Measurements from ENCODE around the gene HSPA1A.
"Not testable (repeated sequence)": the region's sequence is repeated elsewhere in the genome, so short reads cannot be mapped to it uniquely, and the experiment has no call there.

The HSPA1A gene

DNA sequence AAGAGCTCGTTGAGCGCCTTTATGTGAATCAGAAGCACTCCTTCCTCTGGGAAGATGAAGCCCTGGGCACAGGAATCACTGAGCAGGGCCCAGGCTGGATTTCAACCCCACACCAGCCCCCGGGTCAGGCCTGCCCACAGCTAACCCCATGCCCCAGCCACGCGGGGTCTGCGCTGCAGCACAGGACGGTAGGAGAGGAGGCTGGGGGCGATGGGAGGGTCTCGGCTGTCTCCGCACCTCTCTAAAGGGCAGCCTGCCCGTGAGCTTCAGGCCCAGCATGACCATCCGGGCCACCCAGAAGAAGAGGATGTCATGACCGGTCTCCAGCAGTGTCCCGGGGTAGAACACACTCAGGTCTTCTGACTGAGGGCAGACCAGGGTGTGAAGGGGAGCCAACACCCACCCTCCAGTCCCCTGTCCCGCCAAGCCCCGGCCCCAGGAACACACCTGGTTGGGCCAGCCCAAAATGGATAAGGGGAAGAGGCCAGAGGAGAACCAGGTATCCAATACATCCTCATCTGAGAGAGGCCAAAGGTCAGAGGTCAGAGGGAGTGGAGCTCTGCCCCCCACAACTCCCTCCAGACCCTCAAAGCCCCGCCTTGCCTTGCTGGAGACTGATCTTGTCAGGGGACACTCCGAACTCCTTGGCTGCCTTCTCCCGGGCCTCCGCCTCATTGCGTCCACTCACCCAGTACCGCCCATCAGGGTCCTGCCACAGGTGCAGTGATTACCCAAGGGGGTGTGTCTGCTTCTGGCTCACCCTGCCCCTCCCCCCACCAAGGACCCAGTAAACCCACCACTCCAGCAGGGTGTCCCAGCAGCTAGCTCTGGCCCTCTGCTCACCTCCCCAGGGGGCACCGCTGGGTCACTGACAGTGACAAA lies 33.9 kb upstream of the HSPA1A start:
- DNase-seq, result no peak

DNA sequence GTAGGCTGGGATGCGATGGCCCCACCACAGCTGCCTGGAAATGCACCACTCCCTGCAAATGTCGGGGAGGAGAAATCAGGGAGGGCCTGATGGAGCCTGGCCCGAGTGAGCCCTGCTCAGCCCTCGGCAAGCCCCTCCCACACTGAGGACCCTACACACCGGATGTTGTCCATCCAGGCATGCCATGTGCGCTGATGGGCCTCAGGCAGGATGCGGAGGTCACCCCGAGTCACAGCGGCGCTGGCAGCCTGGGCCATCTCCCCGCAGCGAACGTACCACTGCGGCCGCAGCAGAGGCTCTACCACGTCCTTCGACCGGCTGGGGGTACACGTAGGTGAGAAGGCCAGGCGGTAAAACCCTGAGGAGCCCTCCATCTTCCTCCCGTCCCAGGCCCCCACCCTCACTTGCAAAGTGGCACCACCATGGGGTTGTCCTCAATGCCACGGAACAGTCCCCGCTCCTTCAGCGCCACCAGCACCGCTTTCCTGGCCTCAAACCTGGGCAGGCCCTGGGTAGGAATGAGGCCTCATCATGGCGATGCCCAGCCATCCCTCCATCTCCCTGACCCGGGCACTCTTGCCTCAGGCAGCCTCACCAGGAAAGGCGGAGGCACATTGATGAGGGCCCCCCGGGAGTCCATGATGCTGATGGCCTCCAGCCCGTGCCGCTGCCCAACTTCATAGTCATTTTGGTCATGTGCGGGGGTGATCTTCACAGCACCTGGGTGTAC lies 33.1 kb upstream of the HSPA1A start:
- no peak for DNase-seq

DNA sequence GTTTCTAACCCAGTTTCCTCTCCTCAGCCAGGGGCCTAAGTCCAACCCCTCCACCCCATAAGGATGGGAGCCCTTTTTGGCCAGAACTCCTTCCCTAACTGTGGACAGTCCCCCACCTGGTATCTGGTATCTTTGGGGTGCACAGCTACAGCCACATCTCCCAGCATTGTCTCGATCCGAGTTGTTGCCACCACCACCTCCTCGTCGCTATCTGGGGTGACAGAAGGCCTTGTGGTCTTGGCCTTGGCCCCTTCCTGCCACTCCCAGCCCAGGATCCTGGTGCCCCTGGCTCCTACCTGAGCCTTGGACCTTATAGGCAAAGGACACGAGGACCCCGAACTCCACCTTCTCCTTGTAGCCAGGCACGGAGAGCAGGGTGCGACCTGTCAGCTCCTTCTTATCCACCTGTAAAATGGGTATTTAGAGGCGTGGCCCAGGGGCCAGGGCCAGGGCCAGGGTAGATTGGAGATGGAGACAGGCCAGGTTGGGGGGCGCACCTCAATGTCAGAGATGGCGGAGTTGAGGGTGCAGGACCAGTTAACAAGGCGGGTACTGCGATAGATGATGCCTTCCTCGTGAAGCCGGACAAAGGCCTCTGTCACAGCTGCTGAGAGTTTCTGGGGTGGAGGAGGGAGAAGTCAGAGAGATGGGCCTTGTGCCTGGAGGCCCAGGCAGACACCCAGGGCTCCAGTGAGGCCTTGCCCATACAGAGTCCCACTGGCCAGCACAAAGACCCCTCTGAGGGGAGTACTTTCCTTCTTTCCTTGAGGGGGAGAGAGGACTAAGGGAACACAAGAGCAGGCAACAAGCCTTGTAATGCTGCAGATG lies 31.0 kb upstream of the HSPA1A start:
- no peak for DNase-seq

DNA sequence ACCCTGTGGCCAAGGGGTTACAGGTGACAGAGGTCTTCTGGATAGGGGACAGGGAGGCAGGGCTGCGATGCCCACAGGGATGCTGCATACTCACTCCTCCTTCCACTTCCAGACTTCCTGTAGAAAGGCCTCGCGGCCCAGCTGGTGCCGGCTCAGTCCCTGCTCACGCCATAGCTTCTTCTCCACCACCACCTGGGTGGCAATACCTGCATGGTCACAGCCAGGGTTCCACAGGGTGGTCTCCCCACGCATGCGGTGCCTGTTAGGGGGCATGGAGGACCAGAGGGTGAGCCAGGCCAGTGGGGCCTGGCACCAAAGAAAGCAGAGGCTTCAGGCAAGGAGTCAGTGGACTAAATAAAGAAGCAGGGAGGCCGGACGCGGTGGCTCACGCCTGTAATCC lies 29.9 kb upstream of the HSPA1A start:
- no peak for DNase-seq

DNA sequence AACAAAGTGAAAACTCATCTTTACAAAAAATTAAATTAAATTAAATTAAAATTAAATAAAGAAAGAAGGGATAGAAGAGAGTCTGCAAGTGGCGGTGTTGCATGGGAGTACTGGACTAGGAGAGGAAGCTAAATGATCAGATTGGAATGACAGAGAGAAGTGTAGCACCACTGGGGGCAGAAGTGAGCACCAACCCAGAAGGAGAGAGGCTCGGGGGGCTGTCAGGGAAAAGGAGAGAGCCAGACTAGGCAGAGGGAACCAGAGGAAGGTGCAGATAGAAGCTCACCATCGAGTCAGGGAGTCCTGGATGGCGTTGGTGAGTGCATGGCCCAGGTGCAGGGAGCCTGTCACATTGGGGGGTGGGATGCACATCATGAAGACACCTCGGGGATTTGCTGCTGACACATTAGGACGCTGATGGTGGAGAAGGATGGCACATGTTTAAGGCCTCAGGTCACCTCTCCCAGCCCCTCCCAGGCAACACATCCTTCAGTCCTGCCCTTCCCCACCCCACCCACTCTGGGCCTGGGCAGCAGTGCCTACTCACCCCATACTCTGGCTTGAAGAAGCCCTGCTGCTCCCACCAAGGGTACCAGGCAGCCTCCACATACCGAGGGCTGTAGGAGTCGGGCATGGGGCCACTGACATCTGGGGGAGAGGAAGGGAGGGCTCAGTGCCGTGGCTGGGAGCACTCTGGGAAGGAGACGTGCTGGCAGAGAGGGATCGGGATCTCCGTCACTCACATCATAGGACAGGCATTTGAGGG lies 23.8 kb upstream of the HSPA1A start:
- DNase-seq, result peak; percentile 48

DNA sequence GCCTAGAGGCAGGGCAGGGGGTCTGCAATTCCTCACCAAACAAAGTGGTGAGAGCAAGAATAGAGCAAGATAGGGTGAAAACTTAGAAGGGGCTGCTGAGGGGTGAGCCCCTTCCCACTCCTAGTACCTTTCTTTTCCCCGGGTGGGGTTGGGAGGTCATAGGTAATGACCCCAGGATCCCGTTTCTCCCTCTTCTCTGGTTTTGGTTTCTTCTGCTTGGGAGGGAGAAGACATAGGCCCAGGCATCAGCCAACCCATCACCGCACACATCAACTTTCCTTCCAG lies 23.3 kb upstream of the HSPA1A start:
- DNase-seq, result no peak

DNA sequence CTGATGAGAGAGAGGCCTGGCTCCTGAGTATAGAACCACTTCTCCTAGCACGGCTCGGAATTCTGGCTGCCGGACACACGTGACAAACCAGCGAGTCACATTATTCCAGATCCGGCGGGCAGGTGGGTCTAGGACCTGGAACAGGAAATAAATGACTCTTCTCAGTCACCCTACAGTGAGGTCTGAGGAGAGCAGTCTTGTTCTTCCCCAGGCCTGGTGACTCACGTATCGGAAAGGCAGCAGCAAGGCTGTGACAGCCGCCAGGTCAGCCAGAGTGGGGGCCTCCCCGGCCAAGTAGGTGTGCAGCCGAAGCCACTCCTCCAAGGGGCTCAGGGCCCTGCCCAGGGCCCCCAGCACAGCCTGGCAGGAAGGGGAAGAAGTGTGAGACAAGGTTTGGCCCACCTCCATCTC lies 22.6 kb upstream of the HSPA1A start:
- peak; percentile 49 for DNase-seq

DNA sequence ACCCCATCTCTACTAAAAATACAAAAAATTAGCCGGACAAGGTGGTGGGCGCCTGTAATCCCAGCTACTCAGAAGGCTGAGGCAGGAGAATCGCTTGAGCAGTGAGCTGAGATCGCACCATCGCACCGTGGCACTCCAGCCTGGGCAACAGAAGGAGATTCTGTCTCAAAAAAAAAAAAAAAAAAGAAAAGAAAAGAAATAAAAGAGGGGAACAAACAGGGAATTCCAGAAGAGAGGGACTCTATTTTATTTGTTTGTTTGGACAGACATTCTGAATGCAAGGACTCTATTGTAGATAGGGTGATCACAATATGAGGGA lies 21.5 kb upstream of the HSPA1A start:
- DNase-seq, result not testable (repeated sequence)

DNA sequence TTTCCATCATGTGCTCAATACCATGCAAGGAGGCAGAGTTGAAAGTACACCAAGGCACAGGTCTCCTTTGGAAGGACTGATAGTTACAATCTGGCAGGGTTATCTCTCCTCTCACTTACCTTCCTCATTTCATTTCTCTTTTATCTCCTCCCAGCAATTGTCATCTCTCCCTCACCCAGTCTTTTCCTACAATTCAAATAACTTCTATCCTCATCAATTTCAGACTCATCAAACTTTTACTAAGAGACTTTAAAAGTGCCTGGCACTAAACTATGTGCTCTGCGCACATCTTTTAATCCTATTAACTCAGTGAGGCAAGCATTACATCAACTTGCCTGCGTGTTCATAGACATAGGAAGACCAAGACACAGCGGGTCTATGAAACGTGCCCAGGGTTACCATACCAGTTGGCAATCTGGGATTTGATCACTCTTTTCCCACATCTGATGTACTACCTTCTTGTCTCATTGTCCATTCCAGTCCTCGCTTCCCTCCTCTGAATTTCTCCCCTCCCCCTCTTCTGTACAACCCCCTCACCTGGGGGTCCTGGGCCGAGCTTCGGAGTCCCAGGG lies 21.0 kb upstream of the HSPA1A start:
- DNase-seq, result peak; percentile 34

DNA sequence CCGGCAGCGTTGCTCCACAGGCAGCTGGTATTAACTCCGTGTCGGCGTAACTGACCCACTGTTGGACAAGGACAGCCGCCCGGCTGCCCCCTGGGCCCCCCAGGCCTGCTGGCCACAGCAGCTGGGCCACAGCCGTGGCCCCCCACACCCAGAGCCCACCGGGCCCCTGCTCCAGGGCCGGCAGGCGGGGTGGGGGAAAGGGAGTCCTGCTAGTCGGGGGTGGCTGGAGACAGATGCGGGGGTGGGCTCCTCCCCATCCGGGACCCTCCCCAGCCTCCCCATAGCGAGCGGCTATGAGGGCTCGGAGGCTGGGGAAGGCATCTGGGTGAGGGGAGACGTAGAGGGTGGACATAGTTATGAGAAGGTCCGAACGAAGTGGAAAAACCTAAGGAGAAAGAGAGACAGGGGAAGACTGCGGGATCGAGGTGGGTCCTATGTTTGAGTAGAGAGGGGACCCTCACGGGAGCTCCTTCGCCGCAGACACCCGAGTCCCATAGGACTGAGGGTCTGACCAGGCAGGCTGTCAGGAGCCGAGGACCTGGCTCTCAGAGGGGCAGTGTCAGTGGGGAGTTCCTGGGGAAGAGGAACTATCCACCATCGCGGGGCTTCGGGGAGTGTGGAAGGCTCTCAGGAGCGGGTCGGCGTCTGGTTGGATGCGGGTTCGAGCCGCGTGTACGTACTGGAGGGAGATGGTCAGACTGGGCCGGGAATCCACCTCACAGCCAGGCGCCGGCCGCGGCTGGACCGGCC lies 20.3 kb upstream of the HSPA1A start:
- peak; percentile 13 for DNase-seq

DNA sequence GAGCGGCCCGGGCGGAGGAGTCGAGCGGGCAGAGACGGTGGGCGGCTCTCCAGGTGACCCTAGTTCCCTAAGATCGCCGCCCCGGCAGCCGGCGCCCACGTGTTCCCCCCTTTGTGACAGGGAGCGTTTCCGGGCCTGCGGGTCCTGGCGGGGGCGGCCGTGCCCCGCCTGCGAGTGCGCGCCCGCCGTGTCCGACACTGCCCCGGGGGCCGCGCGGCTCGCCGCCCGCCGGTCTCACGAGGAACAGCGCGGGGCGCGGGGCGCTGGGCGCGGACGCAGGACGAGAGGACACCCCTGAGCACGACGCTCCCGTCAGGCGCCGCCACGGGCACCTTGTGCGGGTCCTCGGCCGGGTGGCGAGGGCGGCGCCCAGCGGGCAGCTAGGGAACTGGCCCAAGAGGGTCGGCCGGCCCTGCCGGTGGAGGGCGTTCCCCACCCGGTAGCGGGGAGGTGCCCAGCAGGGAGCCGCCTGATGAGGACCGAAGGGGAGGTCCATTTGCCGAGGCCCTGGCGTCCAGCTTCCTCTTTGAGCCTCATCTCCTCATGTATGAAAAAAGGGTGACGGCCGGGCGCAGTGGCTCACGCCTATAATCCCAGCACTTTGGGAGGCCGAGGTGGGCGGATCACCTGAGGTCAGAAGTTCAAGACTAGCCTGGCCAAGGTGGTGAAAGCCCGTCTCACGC lies 19.6 kb upstream of the HSPA1A start, which contains the start of gene VARS1:
Gene VARS1 (minus strand): TSS at position 137 of the 683 bp plus-strand sequence. CDS start 535 bp downstream, outside the sequence.
- peak; percentile 93 for DNase-seq

DNA sequence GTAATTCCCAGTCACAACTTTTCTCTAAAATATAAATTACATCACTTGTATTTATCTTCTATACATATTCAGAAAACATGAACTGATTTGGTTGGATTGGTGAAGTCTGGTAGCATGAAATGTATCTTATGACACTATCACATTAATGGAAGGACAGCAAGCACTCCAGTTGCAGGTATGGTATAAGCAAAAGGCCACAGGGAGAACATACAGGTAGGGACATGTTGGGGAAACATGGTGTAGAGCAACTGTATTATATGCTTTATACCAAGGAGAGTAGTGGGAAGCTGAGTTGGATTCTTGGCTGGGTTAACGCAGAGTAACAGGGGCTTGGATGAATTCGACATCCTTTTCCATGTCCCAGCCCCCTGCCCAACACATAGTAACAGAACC lies 18.4 kb upstream of the HSPA1A start:
- DNase-seq, result no peak

DNA sequence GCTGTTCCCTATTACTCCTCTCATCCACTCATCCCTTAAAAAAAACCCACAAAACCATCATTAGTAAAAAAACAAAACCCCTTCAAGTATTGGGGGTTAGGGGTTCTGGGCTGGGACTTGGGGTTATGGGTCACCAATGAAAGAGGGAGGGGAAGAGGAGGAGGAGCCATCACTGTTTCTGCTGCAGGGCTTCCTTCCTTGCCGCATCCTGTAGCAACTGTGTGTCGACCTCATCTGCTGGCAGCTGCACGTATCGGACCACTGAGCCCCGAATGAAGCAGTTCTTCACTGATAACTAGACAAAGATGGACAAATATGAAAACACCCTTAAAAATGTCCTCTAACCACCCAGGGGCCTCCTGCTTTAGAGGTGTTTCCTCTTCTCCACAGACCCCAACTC lies 17.8 kb upstream of the HSPA1A start:
- DNase-seq, result peak; percentile 70

DNA sequence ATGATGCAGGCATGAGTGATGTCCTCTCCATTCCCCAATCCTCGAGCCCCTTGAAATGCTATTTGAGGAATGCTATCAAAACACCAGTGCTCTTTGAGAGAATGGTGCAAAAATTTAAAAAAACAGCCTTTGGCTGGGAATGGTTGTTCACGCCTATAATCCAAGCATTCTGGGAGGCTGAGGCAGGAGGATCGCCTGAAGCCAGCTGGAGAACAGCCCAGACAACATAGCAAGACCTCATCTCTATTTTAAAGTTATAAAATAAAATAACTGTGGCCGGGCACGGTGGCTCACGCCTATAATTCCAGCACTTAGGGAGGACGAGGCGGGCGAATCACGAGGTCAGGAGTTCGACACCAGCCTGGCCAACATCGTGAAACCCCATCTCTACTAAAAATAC lies 15.6 kb upstream of the HSPA1A start:
- DNase-seq, result no peak

DNA sequence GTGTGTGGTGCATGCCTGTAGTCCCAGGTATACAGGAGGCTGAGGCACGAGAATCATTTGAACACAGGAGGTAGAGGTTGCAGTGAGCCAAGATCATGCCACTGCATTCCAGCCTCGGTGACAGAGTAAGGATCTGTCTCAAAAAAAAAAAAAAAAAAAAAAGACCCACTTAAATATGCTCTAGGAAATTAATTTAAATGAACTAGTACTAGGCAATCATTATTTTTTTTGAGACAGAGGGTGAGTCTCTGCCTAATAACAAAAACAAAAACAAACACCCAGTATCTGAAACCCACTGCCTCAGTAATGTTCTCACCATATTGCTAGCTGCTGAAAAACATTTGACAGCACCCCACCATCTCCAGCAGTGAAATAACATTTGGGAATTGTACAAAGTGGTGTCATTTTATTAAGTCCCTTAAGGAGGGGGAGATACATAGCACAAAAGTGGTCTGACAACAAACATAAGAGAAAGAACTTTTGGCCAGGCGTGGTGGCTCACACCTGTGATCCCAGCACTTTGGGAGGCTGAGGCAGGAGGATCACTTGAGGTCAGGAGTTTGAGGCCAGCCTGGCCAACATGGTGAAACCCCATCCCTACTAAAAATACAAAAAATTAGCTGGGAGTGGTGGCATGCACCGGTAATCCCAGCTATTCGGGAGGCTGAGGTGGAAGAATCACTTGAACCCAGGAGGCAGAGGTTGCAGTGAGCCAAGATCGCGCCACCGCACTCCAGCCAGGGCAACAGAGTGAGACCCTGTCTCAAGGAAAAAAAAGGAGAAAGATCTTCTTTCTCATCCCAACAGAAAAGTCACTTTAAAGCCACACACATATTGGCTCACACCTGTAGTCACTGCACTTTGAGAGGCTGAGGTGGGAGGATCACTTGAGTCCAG lies 14.1 kb upstream of the HSPA1A start:
- not testable (repeated sequence) for DNase-seq

DNA sequence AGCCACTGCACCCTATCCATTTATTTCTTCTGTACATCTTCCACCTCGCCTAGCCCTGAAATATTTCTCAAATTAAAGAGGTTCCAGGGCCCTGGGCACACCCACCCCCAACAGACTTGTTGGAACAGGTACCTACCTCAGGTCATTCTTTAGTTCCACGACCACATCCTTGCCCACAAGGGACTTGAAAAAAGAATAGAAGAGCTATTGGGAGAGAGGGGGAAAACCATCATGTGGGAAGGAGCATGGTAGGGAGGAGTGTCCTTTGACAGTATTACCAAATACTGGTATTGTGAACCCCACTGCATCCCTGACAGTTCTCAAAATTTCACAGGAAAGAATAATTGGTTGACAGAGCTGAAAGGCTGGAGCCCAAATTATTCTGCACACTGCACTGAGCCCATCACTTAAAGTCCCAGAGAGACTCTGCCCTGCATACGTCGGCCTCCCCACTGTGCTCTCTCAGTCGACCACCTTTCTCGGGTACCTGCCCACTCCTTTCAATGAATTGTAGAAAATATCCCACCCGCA lies 9.3 kb upstream of the HSPA1A start:
- no peak for DNase-seq

DNA sequence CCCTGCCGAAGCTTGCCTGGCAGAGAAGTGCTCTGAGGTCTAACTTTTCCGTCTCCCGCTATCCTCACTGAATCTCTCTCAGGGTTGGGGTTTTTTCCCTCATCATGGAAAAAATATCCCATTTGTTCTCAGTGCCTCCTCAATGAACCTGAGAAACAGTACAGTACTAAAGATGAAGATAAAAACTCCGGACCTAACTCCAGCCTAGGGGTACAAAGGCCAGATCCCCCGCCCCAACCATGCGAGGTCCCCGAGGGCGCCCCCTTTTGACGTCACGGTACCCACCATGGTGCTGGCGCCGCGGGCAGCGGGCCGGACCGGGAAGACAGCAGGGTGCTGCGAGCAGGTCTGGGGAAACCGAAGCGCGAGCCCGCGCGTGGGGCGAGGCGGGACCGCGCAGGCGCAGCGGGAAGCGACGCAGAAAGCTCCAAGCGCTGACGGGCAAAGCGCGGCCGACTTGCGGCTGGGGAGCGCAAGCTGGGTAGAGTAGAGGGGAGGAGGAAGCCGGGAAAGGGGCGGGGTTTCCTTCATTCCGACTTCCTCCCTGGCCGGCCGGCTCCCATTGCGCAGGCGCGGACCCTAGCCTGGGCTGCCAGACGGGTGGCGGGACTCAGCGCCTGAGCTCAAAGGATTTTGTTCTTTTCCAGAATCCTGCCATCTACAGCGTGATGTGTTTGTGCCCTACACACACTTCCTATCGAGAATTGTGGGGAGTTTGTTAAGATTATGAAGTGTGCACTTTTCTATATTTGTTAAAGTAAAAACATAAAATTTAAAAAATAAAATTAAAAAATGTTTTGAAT lies 8.7 kb upstream of the HSPA1A start, which contains the start of gene LSM2:
Gene LSM2 (minus strand): TSS at position 497 of the 803 bp plus-strand sequence. CDS start 209 bp downstream, at position 288.
- DNase-seq, result peak; percentile 98

DNA sequence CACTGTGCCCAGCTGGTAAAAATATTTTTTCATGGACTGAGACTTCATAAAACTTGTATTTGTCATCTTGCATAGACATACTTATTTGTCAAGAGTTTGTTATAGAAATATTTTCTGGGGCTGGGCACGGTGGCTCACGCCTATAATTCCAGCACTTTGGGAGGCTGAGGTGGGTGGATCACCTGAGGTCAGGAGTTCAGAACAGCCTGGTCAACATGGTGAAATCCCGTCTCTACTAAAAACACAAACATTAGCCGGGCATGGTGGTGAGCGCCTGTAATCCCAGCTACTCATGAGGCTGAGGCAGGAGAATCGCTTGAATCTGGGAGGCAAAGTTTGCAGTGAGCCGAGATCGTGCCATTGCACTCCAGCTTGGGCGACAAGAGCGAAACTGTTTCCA lies 6.7 kb upstream of the HSPA1A start:
- not testable (repeated sequence) for DNase-seq

DNA sequence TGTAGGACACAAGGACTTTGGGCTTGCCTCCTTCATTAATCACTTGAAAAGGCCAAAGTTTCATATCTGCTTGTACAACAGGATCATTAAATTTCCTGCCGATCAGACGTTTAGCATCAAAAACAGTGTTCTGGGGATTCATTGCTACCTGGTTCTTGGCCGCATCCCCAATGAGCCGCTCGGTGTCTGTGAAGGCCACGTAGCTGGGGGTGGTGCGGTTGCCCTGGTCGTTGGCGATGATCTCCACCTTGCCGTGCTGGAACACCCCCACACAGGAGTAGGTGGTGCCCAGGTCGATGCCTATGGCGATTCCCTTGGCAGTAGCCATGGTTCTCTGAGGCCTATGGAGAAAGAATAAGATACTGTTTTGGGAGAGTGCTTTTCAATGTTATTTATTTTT lies 3.7 kb upstream of the HSPA1A start:
- no peak for DNase-seq

Data from activated CD4-positive, alpha-beta T cell treated with anti-CD3 and anti-CD28 coated beads, Interleukin-10, Interleukin-2, amounts not matched to agents 100 ng/mL and 50 ng/mL, durations not matched to agents 16 hours and 8 hours (primary cell).